Transverse colon (tissue), 4 donors: Measurements from ENCODE around the gene FNDC3B. TPM values are rescaled to one million over a fixed set of nuclear protein-coding genes. Genes with fewer than 3 reads are reported as not detected.
"Not testable (repeated sequence)": the region's sequence is repeated elsewhere in the genome, so short reads cannot be mapped to it uniquely, and the experiment has no call there.

Experiments
- DNase-seq: peaks from one replicate; pipeline ENCODE4 v3.0.0-alpha.2; 2019
- H3K27ac ChIP-seq, 4 donors: fragments of 200-600 bp; sonication (generic); 2 replicates each; pipeline ENCODE4 v1.5.1; 2016 to 2018; ENCODE audit warnings: inconsistent platforms in 4 of 4
- H3K27me3 ChIP-seq: fragments of 200-600 bp; sonication (generic); 2 replicates; pipeline ENCODE4 v1.5.1; 2017; ENCODE audit warnings: inconsistent platforms
- H3K36me3 ChIP-seq, 4 donors: fragments of 200-600 bp; sonication (generic); 2 replicates each; pipeline ENCODE4 v1.5.1; 2017 to 2019; ENCODE audit warnings: inconsistent platforms in 4 of 4
- H3K4me1 ChIP-seq, 4 donors: fragments of 200-600 bp; sonication (generic); 2 replicates each; pipeline ENCODE4 v1.5.1; 2017 to 2020; ENCODE audit warnings: inconsistent platforms in 4 of 4
- H3K4me3 ChIP-seq, 4 donors: fragments of 200-600 bp; sonication (generic); 1 replicate in 1 of 4; 2 replicates in 3 of 4; pipeline versions ENCODE4 v1.5.1 to v1.6.1; 2017 to 2019; ENCODE audit warnings: inconsistent platforms in 4 of 4
- H3K9me3 ChIP-seq, 2 donors: fragments of 200-600 bp; sonication (generic); 2 replicates each; pipeline ENCODE4 v1.5.1; 2017 to 2019; ENCODE audit warnings: inconsistent platforms in 2 of 2
- CTCF ChIP-seq, 5 experiments: fragments of 200-600 bp in 3 of 5; fragments of 450-650 bp in 2 of 5; sonication (generic) in 3 of 5; IDR thresholded peaks; 1 replicate in 2 of 5; 2 replicates in 3 of 5; pipeline ENCODE4 v1.5.1; 2016 to 2017; ENCODE audit warnings: antibody characterized with exemption in 5 of 5, inconsistent platforms in 3 of 5, mild to moderate bottlenecking in 2 of 5, moderate library complexity in 1 of 5
- EP300 ChIP-seq: sonication (generic); formaldehyde crosslinking; IDR thresholded peaks from one replicate; pipeline ENCODE4 v1.6.1; 2017; ENCODE audit warnings: antibody characterized with exemption, low read depth
- POLR2A ChIP-seq: fragments of 450-650 bp; IDR thresholded peaks from one replicate; pipeline ENCODE4 v1.6.1; 2016; ENCODE audit warnings: antibody characterized with exemption, mild to moderate bottlenecking, moderate library complexity
- POLR2AphosphoS5 ChIP-seq, 3 donors: sonication (generic); formaldehyde crosslinking; IDR thresholded peaks; one replicate each; pipeline ENCODE4 v1.6.1; 2016; ENCODE audit warnings: antibody characterized with exemption in 3 of 3
- whole genome bisulfite sequencing, 2 donors: methylation state at CpG; one replicate each; pipeline ENCODE4 v1.1.5; 2018; ENCODE audit warnings: low coverage in 1 of 2; 5-methylcytosine and 5-hydroxymethylcytosine counted together
- in situ Hi-C, 4 donors: fragments of 200-750 bp; cut with MboI; loops; one replicate each; pipeline versions ENCODE4 v1.15.0 to v1.15.1; 2017; ENCODE audit warnings: low sequenced_read_pairs in 3 of 4, low pct_ligation_motif_present in 1 of 4, low pct_unique_long_range_greater_than_20kb in 1 of 4
- intact Hi-C: fragments of 100-400 bp; cut with DNase I; formaldehyde crosslinking; loops from one replicate; pipeline ENCODE4 v1.15.1; 2023; ENCODE audit warnings: low total_unique reads
- total RNA-seq, 4 donors: library from RNA; depleted of rRNA; stranded (reverse); fragments of >200 nt; gene quantifications; one replicate each; pipeline ENCODE4 v1.1.0, GENCODE V29; 2016

FNDC3B gene
- total RNA-seq, 4 donors from 2014 or later: 28.5 to 85.7 (median 44.5) TPM

DNA sequence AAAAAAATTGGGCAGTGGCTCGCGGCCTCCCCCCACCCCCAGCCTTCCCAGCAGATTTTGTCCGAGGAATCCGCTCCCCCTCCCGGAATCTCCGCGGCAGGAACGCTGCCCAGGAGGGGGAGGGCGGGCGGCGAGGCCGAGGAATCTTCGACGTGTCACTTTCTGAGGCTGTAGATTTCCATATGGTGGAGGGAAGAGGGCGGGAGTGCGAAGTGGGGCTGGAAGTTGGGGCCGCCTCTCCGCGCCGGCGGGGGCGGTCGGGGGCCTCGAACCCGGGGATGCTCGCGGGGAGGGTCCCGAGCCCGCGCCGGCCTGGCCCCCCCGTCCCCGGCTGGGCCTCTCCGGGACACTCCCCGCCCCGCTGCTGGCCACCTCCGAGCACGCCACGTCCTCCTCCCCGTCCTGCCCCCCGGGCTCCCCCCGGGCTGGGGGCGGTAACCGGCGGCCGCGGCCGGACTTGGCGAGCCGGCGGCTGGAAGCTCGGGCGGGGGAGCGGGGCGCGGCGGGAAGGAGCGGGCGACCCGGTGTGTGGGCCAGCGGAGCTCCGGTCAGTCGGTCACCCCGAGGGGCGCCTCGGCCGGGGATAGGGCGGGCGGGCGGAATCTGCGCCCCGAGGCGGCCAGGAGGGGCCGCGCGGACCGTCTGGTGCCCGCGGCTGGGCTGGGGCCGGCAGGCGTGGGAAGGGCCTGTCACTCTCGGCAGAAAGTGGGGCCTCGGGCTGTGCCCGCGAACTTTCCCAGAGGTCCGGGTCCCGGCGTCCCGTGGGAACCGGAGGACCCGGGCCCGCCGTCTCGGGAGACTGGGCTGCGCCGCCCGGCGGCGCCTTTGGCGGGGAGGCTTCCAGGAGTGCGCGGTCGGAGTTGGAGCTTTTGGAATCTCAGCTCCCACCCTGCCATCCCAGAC, 951 bp downstream of the FNDC3B start:
- WGBS, 2 donors: 1% methylated on average over 57 of the region's 103 CpGs; no CpG with 5 or more reads in 1 of the 2 donors
- H3K27ac ChIP-seq: peak overlapping the region; percentile 97 to 99 (median 99)
- H3K36me3 ChIP-seq: no peaks in the 10 kb centered on the region
- DNase-seq: peak; percentile 84
- H3K4me1 ChIP-seq: peaks cover 0 to 48% (median 34%) of the 10 kb centered on the region in 4 donors
- TF ChIP-seq POLR2AphosphoS5 (IDR thresholded peaks at IDR 0.05) (peak; percentile 45 to 72 (median 63)), CTCF (IDR thresholded peaks at IDR 0.05) (peak in 4 of 5 experiments; percentile 18 to 30 (median 22)), EP300 (no peak), POLR2A (no peak)
- no peaks in the 10 kb centered on the region for H3K27me3 ChIP-seq
- intact Hi-C loops: no loop called here
- H3K4me3 ChIP-seq: peak overlapping the region; percentile 84 to 99 (median 88)
- in situ Hi-C loops: loop anchor here in 3 of 4 donors (25.0 kb wide), 2 partner anchors 272 to 297 kb away; no protein-coding TSS in a partner anchor
- H3K9me3 ChIP-seq: no peaks in the 10 kb centered on the region

DNA sequence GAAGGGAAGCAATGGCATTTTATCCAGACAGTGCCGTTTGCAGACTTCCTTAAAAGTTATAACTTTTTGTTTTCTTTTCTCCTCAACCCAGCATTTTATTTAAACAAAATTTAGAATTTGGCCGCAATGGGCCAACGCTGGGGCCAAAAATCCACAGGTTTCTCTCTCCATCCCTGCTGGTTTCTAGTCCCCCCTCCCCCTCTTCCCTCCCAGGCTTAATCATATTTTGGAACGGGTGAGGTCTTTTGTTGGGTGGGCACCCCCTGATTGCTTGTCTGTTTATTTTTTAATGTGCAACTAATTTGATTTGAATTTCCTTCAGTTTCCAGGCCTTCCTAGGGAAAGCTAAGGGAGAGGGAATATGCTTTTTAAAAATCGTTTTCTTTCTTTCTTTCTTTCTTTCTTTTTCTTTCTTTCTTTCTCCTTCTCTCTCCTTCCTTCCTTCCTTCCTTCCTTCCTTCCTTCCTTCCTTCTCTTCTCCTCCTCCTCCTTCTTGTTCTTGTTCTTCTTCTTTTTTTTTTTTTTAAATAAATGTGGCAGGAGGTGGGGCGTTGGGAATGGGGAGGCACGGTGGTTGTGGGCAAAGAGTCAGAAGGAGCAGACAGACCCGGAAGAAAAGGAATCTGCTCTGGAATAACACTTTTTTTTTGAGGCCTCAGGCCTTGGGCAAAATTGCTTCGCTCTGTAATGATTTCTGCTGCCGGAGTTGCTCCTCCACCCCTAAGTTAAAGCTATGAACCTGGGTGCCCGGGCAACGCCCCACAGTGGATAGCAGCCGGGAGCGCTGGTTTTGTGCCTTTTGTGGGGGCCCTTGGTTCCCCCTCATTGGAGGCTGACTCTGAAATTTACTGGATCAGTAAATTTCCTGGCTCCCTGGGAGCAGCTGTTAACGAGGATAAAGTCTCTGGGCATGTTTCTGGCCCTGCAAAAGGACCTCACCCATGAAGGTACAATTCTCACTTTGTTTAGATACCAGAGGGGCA, 1.9 kb downstream of the FNDC3B start:
- in situ Hi-C loops: loop anchor here in 3 of 4 donors (25.0 kb wide), 2 partner anchors 271 to 296 kb away; no protein-coding TSS in a partner anchor
- DNase-seq: peak; percentile 49
- no peaks in the 10 kb centered on the region for H3K9me3 ChIP-seq
- intact Hi-C loops: no loop called here
- WGBS, 2 donors: 0 to 19% methylated on average over 5 to 15 of the region's 15 CpGs
- no peaks in the 10 kb centered on the region for H3K36me3 ChIP-seq
- TF ChIP-seq POLR2AphosphoS5 (IDR thresholded peaks at IDR 0.05) (no peak), CTCF (IDR thresholded peaks at IDR 0.05) (no peak), EP300 (no peak), POLR2A (no peak)
- H3K4me1 ChIP-seq: peaks cover 0 to 50% (median 35%) of the 10 kb centered on the region in 4 donors
- peak overlapping the region; percentile 84 to 99 (median 88) for H3K4me3 ChIP-seq
- H3K27me3 ChIP-seq: no peaks in the 10 kb centered on the region
- H3K27ac ChIP-seq: peak overlapping the region; percentile 97 to 99 (median 99)

GRCh38 chr3:172042136-172042662, 2.8 kb downstream of the FNDC3B start:
- H3K4me3 ChIP-seq: peak overlapping the region in 2 of 4 donors; percentile 91 to 99
- intact Hi-C loops: no loop called here

DNA sequence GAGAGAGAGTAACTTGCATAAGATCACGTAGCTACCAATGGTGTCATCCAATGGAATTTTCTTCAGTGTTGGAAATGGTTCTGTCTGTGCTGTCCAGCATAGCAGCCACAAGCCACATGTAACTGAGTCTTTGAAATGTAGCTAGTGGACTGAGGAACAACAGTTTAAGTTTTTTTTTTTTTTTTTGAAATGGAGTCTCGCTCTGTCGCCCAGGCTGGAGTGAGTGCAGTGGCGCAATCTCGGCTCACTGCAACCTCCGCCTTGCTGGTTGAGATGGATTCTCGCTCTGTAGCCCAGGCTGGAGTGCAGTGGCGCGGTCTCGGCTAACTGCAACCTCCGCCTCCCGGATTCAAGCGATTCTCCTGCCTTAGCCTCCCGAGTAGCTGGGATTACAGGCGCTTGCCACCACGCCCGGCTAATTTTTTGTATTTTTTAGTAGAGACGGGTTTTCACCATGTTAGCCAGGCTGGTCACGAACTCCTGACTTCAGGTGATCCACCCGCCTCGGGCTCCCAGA, 3.3 kb downstream of the FNDC3B start:
- 89 to 94% methylated on average over 17 to 21 of the region's 21 CpGs for WGBS, 2 donors
- intact Hi-C loops, H3K27me3 ChIP-seq, H3K4me3 ChIP-seq, DNase-seq, H3K36me3 ChIP-seq, H3K9me3 ChIP-seq: not testable (repeated sequence)
- peaks cover 4 to 58% (median 38%) of the 10 kb centered on the region in 4 donors for H3K4me1 ChIP-seq
- in situ Hi-C loops: loop anchor here in 3 of 4 donors (25.0 kb wide), 2 partner anchors 270 to 295 kb away; no protein-coding TSS in a partner anchor
- peak overlapping the region; percentile 97 to 99 (median 99) for H3K27ac ChIP-seq

More at GRCh38 chr3:172042136-172042662, 2.8 kb downstream of the FNDC3B start:
- no peak for DNase-seq
- Histone ChIP-seq H3K4me1 (peaks cover 4 to 58% (median 38%) of the 10 kb centered on the region in 4 donors), H3K9me3 (no peaks in the 10 kb centered on the region), H3K27ac (peak overlapping the region; percentile 97 to 99 (median 99)), H3K27me3 (no peaks in the 10 kb centered on the region), H3K36me3 (no peaks in the 10 kb centered on the region)
- WGBS, 2 donors: 65 to 75% methylated on average over 5 to 6 of the region's 6 CpGs
- in situ Hi-C loops: loop anchor here in 3 of 4 donors (25.0 kb wide), 2 partner anchors 270 to 295 kb away; no protein-coding TSS in a partner anchor
- TF ChIP-seq POLR2A: no peak
- no peak for TF ChIP-seq POLR2AphosphoS5 (IDR thresholded peaks at IDR 0.05)
- no peak for TF ChIP-seq EP300
- no peak for TF ChIP-seq CTCF (IDR thresholded peaks at IDR 0.05)
